Measurements from ENCODE around the gene SMIM33. TPM values are rescaled to one million over a fixed set of nuclear protein-coding genes. Genes with fewer than 3 reads are reported as not detected.
A peak's percentile ranks its signal among the peaks of the same experiment; 100 is the strongest.

Gene SMIM33
- total and polyA plus RNA-seq, 9 of the 15 experiments (the other 6 are each of a cell fraction or from before 2014, with no cell fraction given), result not detected

DNA sequence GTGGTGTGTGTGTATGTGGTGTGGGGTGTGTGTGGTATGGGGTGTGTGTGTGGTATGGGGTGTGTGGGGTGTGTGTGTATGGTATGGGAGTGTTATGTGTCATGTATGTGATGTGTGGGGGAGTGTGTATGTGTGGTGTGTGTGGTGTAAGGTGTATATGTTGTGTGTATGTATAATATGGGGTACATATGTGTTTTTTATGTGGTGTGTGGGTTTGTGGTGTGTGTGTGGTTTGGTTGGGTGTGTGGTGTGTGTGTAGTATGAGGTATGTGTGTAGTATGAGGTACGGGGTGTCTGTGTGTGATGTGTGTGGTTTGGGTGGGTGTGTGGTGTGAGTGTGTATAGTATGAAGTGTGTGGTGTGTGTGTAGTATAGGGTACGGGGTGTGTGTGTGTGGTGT, 19.6 kb upstream of the SMIM33 start (continued):
- TF ChIP-seq, protein P1, sequence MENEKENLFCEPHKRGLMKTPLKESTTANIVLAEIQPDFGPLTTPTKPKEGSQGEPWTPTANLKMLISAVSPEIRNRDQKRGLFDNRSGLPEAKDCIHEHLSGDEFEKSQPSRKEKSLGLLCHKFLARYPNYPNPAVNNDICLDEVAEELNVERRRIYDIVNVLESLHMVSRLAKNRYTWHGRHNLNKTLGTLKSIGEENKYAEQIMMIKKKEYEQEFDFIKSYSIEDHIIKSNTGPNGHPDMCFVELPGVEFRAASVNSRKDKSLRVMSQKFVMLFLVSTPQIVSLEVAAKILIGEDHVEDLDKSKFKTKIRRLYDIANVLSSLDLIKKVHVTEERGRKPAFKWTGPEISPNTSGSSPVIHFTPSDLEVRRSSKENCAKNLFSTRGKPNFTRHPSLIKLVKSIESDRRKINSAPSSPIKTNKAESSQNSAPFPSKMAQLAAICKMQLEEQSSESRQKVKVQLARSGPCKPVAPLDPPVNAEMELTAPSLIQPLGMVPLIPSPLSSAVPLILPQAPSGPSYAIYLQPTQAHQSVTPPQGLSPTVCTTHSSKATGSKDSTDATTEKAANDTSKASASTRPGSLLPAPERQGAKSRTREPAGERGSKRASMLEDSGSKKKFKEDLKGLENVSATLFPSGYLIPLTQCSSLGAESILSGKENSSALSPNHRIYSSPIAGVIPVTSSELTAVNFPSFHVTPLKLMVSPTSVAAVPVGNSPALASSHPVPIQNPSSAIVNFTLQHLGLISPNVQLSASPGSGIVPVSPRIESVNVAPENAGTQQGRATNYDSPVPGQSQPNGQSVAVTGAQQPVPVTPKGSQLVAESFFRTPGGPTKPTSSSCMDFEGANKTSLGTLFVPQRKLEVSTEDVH (IDR thresholded peaks at IDR 0.05; ENCODE audit: low read depth, partially characterized antibody), result no peak
- TF ChIP-seq, protein P2, sequence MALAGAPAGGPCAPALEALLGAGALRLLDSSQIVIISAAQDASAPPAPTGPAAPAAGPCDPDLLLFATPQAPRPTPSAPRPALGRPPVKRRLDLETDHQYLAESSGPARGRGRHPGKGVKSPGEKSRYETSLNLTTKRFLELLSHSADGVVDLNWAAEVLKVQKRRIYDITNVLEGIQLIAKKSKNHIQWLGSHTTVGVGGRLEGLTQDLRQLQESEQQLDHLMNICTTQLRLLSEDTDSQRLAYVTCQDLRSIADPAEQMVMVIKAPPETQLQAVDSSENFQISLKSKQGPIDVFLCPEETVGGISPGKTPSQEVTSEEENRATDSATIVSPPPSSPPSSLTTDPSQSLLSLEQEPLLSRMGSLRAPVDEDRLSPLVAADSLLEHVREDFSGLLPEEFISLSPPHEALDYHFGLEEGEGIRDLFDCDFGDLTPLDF (CRISPR knock-in tag; IDR thresholded peaks at IDR 0.05), result no peak
- no peak for TF ChIP-seq CBX1 (IDR thresholded peaks at IDR 0.05; ENCODE audit: low read depth)
- no peak for TF ChIP-seq HNRNPLL (IDR thresholded peaks at IDR 0.05; ENCODE audit: low read depth, low read length, poor library complexity, severe bottlenecking)
- TF ChIP-seq, protein P3, sequence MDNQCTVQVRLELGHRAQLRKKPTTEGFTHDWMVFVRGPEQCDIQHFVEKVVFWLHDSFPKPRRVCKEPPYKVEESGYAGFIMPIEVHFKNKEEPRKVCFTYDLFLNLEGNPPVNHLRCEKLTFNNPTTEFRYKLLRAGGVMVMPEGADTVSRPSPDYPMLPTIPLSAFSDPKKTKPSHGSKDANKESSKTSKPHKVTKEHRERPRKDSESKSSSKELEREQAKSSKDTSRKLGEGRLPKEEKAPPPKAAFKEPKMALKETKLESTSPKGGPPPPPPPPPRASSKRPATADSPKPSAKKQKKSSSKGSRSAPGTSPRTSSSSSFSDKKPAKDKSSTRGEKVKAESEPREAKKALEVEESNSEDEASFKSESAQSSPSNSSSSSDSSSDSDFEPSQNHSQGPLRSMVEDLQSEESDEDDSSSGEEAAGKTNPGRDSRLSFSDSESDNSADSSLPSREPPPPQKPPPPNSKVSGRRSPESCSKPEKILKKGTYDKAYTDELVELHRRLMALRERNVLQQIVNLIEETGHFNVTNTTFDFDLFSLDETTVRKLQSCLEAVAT (IDR thresholded peaks at IDR 0.05), result 0 out of 4 replicates have a peak, but pooled peaks of 1 of the 2 experiments have one; percentile 18
- 0 out of 4 replicates have a peak, but pooled peaks of 1 of the 2 experiments have one; percentile 5 for TF ChIP-seq TRIM24 (IDR thresholded peaks at IDR 0.05)
- no peak for TF ChIP-seq MEF2D (tag; conservative IDR thresholded peaks at IDR 0.05; ENCODE audit: low read depth)

Data from K562 (cell line).